SK-N-SH (cell line): ENCODE results near the gene ZFP14.
"Not testable (repeated sequence)": the region's sequence is repeated elsewhere in the genome, so short reads cannot be mapped to it uniquely, and the experiment has no call there.

Experiments
- EZH2phosphoT487 ChIP-seq: fragments of 200-600 bp; sonication (generic); IDR thresholded peaks from 2 replicates; pipeline ENCODE4 v1.6.1; 2017; ENCODE audit warnings: low read depth, mixed run types, mild to moderate bottlenecking, antibody characterized with exemption, moderate library complexity, borderline replicate concordance
- FOXJ3 ChIP-seq: sonication (generic); formaldehyde crosslinking; IDR thresholded peaks from 2 replicates; pipeline ENCODE4 v1.5.1; 2020; ENCODE audit warnings: mild to moderate bottlenecking, missing genetic modification reagents
- GABPA ChIP-seq: IDR thresholded peaks from 2 replicates; pipeline ENCODE4 v1.4.0; 2012; ENCODE audit warnings: low read depth, mild to moderate bottlenecking
- MEF2A ChIP-seq: IDR thresholded peaks from 2 replicates; pipeline ENCODE4 v1.4.0; 2012; ENCODE audit warnings: low read depth, borderline replicate concordance
- POLR2AphosphoS5 ChIP-seq: IDR thresholded peaks from 2 replicates; pipeline ENCODE4 v1.6.1; 2012; ENCODE audit warnings: low read depth, low read length
- RAD21 ChIP-seq: IDR thresholded peaks from 2 replicates; pipeline ENCODE4 v1.6.1; 2012; ENCODE audit warnings: mild to moderate bottlenecking, low read length
- RXRA ChIP-seq: IDR thresholded peaks from 2 replicates; pipeline ENCODE4 v1.4.0; 2012; ENCODE audit warnings: low read depth, mild to moderate bottlenecking, borderline replicate concordance
- SIN3A ChIP-seq: IDR thresholded peaks from 2 replicates; pipeline ENCODE4 v1.6.1; 2012; ENCODE audit warnings: low read depth, mild to moderate bottlenecking, low read length, moderate library complexity, borderline replicate concordance
- YY1 ChIP-seq: IDR thresholded peaks from 2 replicates; pipeline ENCODE4 v1.4.0; 2012; ENCODE audit warnings: low read depth, mild to moderate bottlenecking
- TF ChIP-seq, protein P1 (sequence below): fragments of 200-600 bp; sonication (generic); IDR thresholded peaks from 2 replicates; pipeline ENCODE4 v1.6.1; 2017; ENCODE audit warnings: antibody characterized with exemption, mild to moderate bottlenecking, moderate library complexity
- TF ChIP-seq, protein P2 (sequence below): IDR thresholded peaks from 2 replicates; pipeline ENCODE4 v1.6.1; 2012; ENCODE audit warnings: mild to moderate bottlenecking, low read depth, low read length, moderate library complexity
- TF ChIP-seq, protein P3 (sequence below): IDR thresholded peaks from 2 replicates; pipeline ENCODE4 v1.4.0; 2012; ENCODE audit warnings: low read depth, borderline replicate concordance
- TF ChIP-seq, protein P4 (sequence below): IDR thresholded peaks from 2 replicates; pipeline ENCODE4 v1.4.0; 2012; ENCODE audit warnings: low read depth

DNA sequence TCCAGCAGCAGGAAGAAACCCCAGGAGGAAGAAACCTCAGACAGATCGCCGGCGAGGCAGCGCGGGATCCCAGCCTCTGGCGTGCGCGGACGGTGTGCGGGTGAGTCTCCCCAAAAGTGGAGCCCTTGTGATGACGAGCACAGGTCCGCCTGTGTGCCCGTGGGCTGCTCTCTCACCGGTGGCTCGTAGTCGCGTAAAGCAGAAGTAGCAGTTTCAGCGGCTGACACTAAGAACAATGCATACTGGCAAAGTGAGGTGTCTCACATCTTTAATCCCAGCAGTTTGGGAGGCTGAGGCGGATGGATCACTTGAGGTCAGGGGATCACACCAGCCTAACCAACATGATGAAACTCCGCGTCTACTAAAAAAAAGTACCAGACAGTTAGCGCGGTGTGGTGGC, 69.2 kb downstream of the ZFP14 start:
- not testable (repeated sequence) for TF ChIP-seq MEF2A, EZH2phosphoT487, SIN3A, POLR2AphosphoS5, YY1, RAD21, FOXJ3, GABPA, RXRA
- TF ChIP-seq, protein P1, sequence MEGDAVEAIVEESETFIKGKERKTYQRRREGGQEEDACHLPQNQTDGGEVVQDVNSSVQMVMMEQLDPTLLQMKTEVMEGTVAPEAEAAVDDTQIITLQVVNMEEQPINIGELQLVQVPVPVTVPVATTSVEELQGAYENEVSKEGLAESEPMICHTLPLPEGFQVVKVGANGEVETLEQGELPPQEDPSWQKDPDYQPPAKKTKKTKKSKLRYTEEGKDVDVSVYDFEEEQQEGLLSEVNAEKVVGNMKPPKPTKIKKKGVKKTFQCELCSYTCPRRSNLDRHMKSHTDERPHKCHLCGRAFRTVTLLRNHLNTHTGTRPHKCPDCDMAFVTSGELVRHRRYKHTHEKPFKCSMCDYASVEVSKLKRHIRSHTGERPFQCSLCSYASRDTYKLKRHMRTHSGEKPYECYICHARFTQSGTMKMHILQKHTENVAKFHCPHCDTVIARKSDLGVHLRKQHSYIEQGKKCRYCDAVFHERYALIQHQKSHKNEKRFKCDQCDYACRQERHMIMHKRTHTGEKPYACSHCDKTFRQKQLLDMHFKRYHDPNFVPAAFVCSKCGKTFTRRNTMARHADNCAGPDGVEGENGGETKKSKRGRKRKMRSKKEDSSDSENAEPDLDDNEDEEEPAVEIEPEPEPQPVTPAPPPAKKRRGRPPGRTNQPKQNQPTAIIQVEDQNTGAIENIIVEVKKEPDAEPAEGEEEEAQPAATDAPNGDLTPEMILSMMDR, result not testable (repeated sequence)
- TF ChIP-seq, protein P2, sequence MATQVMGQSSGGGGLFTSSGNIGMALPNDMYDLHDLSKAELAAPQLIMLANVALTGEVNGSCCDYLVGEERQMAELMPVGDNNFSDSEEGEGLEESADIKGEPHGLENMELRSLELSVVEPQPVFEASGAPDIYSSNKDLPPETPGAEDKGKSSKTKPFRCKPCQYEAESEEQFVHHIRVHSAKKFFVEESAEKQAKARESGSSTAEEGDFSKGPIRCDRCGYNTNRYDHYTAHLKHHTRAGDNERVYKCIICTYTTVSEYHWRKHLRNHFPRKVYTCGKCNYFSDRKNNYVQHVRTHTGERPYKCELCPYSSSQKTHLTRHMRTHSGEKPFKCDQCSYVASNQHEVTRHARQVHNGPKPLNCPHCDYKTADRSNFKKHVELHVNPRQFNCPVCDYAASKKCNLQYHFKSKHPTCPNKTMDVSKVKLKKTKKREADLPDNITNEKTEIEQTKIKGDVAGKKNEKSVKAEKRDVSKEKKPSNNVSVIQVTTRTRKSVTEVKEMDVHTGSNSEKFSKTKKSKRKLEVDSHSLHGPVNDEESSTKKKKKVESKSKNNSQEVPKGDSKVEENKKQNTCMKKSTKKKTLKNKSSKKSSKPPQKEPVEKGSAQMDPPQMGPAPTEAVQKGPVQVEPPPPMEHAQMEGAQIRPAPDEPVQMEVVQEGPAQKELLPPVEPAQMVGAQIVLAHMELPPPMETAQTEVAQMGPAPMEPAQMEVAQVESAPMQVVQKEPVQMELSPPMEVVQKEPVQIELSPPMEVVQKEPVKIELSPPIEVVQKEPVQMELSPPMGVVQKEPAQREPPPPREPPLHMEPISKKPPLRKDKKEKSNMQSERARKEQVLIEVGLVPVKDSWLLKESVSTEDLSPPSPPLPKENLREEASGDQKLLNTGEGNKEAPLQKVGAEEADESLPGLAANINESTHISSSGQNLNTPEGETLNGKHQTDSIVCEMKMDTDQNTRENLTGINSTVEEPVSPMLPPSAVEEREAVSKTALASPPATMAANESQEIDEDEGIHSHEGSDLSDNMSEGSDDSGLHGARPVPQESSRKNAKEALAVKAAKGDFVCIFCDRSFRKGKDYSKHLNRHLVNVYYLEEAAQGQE, result not testable (repeated sequence)
- TF ChIP-seq, protein P3, sequence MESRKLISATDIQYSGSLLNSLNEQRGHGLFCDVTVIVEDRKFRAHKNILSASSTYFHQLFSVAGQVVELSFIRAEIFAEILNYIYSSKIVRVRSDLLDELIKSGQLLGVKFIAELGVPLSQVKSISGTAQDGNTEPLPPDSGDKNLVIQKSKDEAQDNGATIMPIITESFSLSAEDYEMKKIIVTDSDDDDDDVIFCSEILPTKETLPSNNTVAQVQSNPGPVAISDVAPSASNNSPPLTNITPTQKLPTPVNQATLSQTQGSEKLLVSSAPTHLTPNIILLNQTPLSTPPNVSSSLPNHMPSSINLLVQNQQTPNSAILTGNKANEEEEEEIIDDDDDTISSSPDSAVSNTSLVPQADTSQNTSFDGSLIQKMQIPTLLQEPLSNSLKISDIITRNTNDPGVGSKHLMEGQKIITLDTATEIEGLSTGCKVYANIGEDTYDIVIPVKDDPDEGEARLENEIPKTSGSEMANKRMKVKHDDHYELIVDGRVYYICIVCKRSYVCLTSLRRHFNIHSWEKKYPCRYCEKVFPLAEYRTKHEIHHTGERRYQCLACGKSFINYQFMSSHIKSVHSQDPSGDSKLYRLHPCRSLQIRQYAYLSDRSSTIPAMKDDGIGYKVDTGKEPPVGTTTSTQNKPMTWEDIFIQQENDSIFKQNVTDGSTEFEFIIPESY, result not testable (repeated sequence)
- TF ChIP-seq, protein P4, sequence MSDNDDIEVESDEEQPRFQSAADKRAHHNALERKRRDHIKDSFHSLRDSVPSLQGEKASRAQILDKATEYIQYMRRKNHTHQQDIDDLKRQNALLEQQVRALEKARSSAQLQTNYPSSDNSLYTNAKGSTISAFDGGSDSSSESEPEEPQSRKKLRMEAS, result not testable (repeated sequence)
